A549 (cell line): ENCODE data around the gene GUCY2D. TPM values are rescaled to one million over a fixed set of nuclear protein-coding genes. Genes with fewer than 3 reads are reported as not detected.

Source experiments
- ATAC-seq, 2 experiments: fragments of 200-7000 bp in 1 of 2; fragments of >200 bp in 1 of 2; cut with Nextera tagmentation in 1 of 2; cut with Tn5 transposase in 1 of 2; 3 replicates each; pipeline versions ENCODE4 v1.8.0 to v1.9.1; 2018 to 2020; ENCODE audit warnings: mild to moderate bottlenecking in 1 of 2, moderate library complexity in 1 of 2
- CTCF ChIA-PET: fragments of 300-600 bp; sonication (Branson Sonifier 250); formaldehyde crosslinking; extraction: SDS; loops from one replicate; lab custom pipeline; 2021; ENCODE audit warnings: antibody characterized with exemption, inconsistent platforms; lab: Yijun Ruan, JAX
- POLR2A ChIA-PET: fragments of 350-600 bp; formaldehyde crosslinking; extraction: SDS; loops from one replicate; lab custom pipeline; 2021; ENCODE audit warnings: antibody characterized with exemption, inconsistent platforms; lab: Yijun Ruan, JAX
- DNase-seq, 2 experiments: peaks; one replicate each; pipeline versions ENCODE4 v3.0.0 to v3.0.0-alpha.2; 2011 to 2016; ENCODE audit warnings: low read depth in 1 of 2, low spot score in 1 of 2
- FAIRE-seq: peaks from 2 replicates; lab custom pipeline; 2011; peaks lifted over from hg19 to GRCh38; lab: Jason Lieb, UNC
- H3K27ac ChIP-seq, 2 experiments: fragments of >200 bp; sonication (Bioruptor Twin); formaldehyde crosslinking; 3 replicates each; pipeline ENCODE4 v1.5.1; 2016 to 2017
- H3K4me1 ChIP-seq: fragments of >200 bp; sonication (Bioruptor Twin); formaldehyde crosslinking; 3 replicates; pipeline ENCODE4 v1.6.1; 2016
- H3K4me2 ChIP-seq: fragments of >200 bp; sonication (Bioruptor Twin); formaldehyde crosslinking; 3 replicates; pipeline ENCODE4 v1.6.1; 2016
- H3K4me3 ChIP-seq: fragments of >200 bp; sonication (Bioruptor Twin); formaldehyde crosslinking; 3 replicates; pipeline ENCODE4 v1.5.1; 2016
- H3K9me3 ChIP-seq: fragments of >200 bp; sonication (Bioruptor Twin); formaldehyde crosslinking; 3 replicates; pipeline ENCODE4 v1.6.1; 2016
- CBX8 ChIP-seq: fragments of 200-600 bp; sonication (generic); IDR thresholded peaks from 2 replicates; pipeline ENCODE4 v1.6.1; 2016
- CEBPB ChIP-seq, 2 experiments: fragments of >200 bp in 1 of 2; sonication (Bioruptor Twin) in 1 of 2; formaldehyde crosslinking in 1 of 2; IDR thresholded peaks; 2 replicates each; pipeline ENCODE4 v1.6.1; 2012 to 2016
- EHF ChIP-seq: fragments of 250-450 bp; sonication (Bioruptor Pico); IDR thresholded peaks from 2 replicates; pipeline ENCODE4 v1.5.0; 2020; ENCODE audit warnings: mild to moderate bottlenecking
- EP300 ChIP-seq, 2 experiments: fragments of >200 bp; sonication (Bioruptor Twin); formaldehyde crosslinking; IDR thresholded peaks; 2 replicates in 1 of 2; 3 replicates in 1 of 2; pipeline ENCODE4 v1.6.1; 2016 to 2017
- ESRRA ChIP-seq: fragments of 150-350 bp; IDR thresholded peaks from 2 replicates; pipeline ENCODE4 v1.6.1; 2014; ENCODE audit warnings: mild to moderate bottlenecking, low read length, borderline replicate concordance
- FOSL2 ChIP-seq, 2 experiments: fragments of 450-650 bp in 1 of 2; fragments of >200 bp in 1 of 2; sonication (Bioruptor Twin) in 1 of 2; formaldehyde crosslinking; IDR thresholded peaks; 2 replicates each; pipeline versions ENCODE4 v1.5.0 to v1.6.1; 2016 to 2020; ENCODE audit warnings: mild to moderate bottlenecking in 1 of 2, moderate library complexity in 1 of 2
- FOXS1 ChIP-seq: fragments of 250-450 bp; sonication (Bioruptor Pico); IDR thresholded peaks from 2 replicates; pipeline ENCODE4 v1.5.0; 2020; ENCODE audit warnings: mild to moderate bottlenecking, moderate library complexity
- JUNB ChIP-seq: fragments of >200 bp; sonication (Bioruptor Twin); formaldehyde crosslinking; IDR thresholded peaks from 2 replicates; pipeline ENCODE4 v1.6.1; 2016
- KDM5A ChIP-seq: fragments of 200-600 bp; sonication (generic); IDR thresholded peaks from 2 replicates; pipeline ENCODE4 v1.6.1; 2016; ENCODE audit warnings: antibody characterized with exemption, mild to moderate bottlenecking
- MAX ChIP-seq: IDR thresholded peaks from 2 replicates; pipeline ENCODE4 v1.6.1; 2012
- MYC ChIP-seq: IDR thresholded peaks from 2 replicates; pipeline ENCODE4 v1.6.1; 2012; ENCODE audit warnings: mild to moderate bottlenecking, inconsistent platforms, low read length, improper control_type of control experiment, borderline replicate concordance
- NPAS2 ChIP-seq: fragments of 250-450 bp; sonication (Bioruptor Pico); IDR thresholded peaks from 2 replicates; pipeline ENCODE4 v1.8.0; 2022; ENCODE audit warnings: mild to moderate bottlenecking, moderate library complexity, borderline replicate concordance
- RCOR1 ChIP-seq: fragments of 150-350 bp; IDR thresholded peaks from 2 replicates; pipeline ENCODE4 v1.6.1; 2014; ENCODE audit warnings: antibody characterized with exemption, low read length, low read depth
- RFX5 ChIP-seq: fragments of 450-650 bp; IDR thresholded peaks from 2 replicates; pipeline ENCODE4 v1.7.1; 2014; ENCODE audit warnings: antibody characterized with exemption, mild to moderate bottlenecking, moderate library complexity
- SMC3 ChIP-seq: fragments of >200 bp; sonication (Bioruptor Twin); formaldehyde crosslinking; IDR thresholded peaks from 3 replicates; pipeline ENCODE4 v1.6.1; 2018; ENCODE audit warnings: inconsistent platforms
- SREBF2 ChIP-seq: fragments of 450-650 bp; IDR thresholded peaks from 2 replicates; pipeline ENCODE4 v1.6.1; 2014; ENCODE audit warnings: mild to moderate bottlenecking, moderate library complexity
- WGBS: methylation state at CpG from one replicate; pipeline ENCODE4 v1.1.6; 2017; ENCODE audit errors: missing lambda C conversion rate; 5-methylcytosine and 5-hydroxymethylcytosine counted together
- polyA plus RNA-seq, 4 experiments: library from polyadenylated mRNA; depleted of rRNA in 3 of 4; stranded (reverse); fragments of >200 nt; fragmentation: RNase III in 1 of 4; extraction: RNeasy Plus Mini Kit Qiagen cat#74134 plus additional on column Dnase treatment in 1 of 4; gene quantifications; 2 replicates in 3 of 4; 3 replicates in 1 of 4; pipeline ENCODE4 v1.2.3, GENCODE V29; 2011 to 2017
- TF ChIP-seq, protein P1 (sequence below): fragments of 200-600 bp; sonication (generic); IDR thresholded peaks from 2 replicates; pipeline ENCODE4 v1.6.1; 2016; ENCODE audit warnings: antibody characterized with exemption, mild to moderate bottlenecking, moderate library complexity
- TF ChIP-seq, protein P2 (sequence below): fragments of >200 bp; sonication (Bioruptor Twin); formaldehyde crosslinking; IDR thresholded peaks from 2 replicates; pipeline ENCODE4 v1.6.1; 2016
- TF ChIP-seq, protein P3 (sequence below): IDR thresholded peaks from 2 replicates; pipeline ENCODE4 v1.6.1; 2012; ENCODE audit warnings: low read depth, borderline replicate concordance
- TF ChIP-seq, protein P4 (sequence below): fragments of 250-450 bp; sonication (Bioruptor Pico); IDR thresholded peaks from 2 replicates; pipeline ENCODE4 v1.5.0; 2020; ENCODE audit warnings: low read depth, mild to moderate bottlenecking, moderate library complexity

The GUCY2D gene
- polyA plus RNA-seq, 2 of the 4 experiments (the other 2 are of a cell fraction) = 0.14 TPM; not detected in 1

- Histone ChIP-seq H3K9me3 (no peaks in the 10 kb centered on the region), H3K27ac (no peak overlapping the region), H3K4me2 (no peak overlapping the region), H3K4me1 (no peaks in the 10 kb centered on the region), H3K4me3 (no peak overlapping the region)
- FAIRE-seq (no peak), DNase-seq (no peak), ATAC-seq (no peak)
- ChIA-PET CTCF (interaction anchor here (0.8 to 11.7 kb wide), 16 partner anchors 8 to 303 kb away, joined by 3 to 229 read pairs (median 4); no protein-coding TSS in a partner anchor), POLR2A (no interaction called here)
- TF ChIP-seq, protein P1, sequence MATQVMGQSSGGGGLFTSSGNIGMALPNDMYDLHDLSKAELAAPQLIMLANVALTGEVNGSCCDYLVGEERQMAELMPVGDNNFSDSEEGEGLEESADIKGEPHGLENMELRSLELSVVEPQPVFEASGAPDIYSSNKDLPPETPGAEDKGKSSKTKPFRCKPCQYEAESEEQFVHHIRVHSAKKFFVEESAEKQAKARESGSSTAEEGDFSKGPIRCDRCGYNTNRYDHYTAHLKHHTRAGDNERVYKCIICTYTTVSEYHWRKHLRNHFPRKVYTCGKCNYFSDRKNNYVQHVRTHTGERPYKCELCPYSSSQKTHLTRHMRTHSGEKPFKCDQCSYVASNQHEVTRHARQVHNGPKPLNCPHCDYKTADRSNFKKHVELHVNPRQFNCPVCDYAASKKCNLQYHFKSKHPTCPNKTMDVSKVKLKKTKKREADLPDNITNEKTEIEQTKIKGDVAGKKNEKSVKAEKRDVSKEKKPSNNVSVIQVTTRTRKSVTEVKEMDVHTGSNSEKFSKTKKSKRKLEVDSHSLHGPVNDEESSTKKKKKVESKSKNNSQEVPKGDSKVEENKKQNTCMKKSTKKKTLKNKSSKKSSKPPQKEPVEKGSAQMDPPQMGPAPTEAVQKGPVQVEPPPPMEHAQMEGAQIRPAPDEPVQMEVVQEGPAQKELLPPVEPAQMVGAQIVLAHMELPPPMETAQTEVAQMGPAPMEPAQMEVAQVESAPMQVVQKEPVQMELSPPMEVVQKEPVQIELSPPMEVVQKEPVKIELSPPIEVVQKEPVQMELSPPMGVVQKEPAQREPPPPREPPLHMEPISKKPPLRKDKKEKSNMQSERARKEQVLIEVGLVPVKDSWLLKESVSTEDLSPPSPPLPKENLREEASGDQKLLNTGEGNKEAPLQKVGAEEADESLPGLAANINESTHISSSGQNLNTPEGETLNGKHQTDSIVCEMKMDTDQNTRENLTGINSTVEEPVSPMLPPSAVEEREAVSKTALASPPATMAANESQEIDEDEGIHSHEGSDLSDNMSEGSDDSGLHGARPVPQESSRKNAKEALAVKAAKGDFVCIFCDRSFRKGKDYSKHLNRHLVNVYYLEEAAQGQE = no peak
- TF ChIP-seq EHF (CRISPR knock-in tag) = no peak
- 63% methylated on average over 11 of the region's 11 CpGs for WGBS
Measured at GRCh38 chr17:8046306-8046928, 44.0 kb downstream of the GUCY2D start.

DNA sequence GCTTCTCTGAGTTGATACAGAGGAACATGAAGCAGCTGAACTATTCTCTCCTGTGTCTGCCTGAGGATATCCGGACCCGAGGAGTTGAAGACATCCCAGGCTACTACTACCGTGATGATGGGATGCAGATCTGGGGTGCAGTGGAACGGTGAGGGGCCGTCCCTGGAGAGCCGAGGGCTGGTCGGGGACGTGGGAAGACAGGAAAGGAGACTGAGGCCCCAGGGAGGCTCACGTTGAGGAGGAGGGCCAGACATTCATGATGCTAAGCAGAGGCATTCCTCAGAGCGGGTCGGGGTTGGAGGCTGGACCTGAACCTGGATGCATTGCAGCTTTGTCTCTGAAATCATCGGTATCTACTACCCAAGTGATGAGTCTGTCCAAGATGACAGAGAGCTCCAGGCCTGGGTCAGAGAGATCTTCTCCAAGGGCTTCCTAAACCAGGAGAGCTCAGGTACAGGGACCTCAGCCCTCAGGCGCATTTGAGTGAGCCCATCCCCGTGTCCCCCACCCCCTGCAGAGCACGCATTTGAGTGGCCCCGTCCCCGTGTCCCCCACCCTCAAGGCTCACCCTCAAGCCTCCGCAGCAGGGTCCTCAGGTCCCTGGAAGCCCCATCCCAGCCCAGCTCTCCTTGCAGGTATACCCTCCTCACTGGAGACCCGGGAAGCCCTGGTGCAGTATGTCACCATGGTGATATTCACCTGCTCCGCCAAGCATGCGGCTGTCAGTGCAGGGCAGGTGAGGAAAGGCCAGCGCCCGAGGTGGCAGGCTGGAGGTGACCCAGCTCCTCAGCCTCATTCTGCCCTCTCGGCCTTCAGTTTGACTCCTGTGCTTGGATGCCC lies 44.7 kb downstream of the GUCY2D start:
- Histone ChIP-seq H3K9me3 (no peaks in the 10 kb centered on the region), H3K4me2 (no peak overlapping the region), H3K4me1 (no peaks in the 10 kb centered on the region), H3K4me3 (no peak overlapping the region), H3K27ac (no peak overlapping the region)
- WGBS = 52% methylated on average over 19 of the region's 24 CpGs
- no peak for FAIRE-seq
- no peak for DNase-seq
- ATAC-seq = no peak
- TF ChIP-seq SMC3 (no peak), MYC (no peak), JUNB (no peak), NPAS2 (CRISPR knock-in tag) (no peak), MAX (no peak)
- TF ChIP-seq, protein P2, sequence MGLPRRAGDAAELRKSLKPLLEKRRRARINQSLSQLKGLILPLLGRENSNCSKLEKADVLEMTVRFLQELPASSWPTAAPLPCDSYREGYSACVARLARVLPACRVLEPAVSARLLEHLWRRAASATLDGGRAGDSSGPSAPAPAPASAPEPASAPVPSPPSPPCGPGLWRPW = no peak
- TF ChIP-seq, protein P1 = no peak
- TF ChIP-seq, protein P3, sequence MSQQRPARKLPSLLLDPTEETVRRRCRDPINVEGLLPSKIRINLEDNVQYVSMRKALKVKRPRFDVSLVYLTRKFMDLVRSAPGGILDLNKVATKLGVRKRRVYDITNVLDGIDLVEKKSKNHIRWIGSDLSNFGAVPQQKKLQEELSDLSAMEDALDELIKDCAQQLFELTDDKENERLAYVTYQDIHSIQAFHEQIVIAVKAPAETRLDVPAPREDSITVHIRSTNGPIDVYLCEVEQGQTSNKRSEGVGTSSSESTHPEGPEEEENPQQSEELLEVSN = no peak
- ChIA-PET CTCF (interaction anchor here (0.8 to 11.7 kb wide), 17 partner anchors 9 to 304 kb away, joined by 3 to 229 read pairs (median 4); no protein-coding TSS in a partner anchor), POLR2A (no interaction called here)

DNA sequence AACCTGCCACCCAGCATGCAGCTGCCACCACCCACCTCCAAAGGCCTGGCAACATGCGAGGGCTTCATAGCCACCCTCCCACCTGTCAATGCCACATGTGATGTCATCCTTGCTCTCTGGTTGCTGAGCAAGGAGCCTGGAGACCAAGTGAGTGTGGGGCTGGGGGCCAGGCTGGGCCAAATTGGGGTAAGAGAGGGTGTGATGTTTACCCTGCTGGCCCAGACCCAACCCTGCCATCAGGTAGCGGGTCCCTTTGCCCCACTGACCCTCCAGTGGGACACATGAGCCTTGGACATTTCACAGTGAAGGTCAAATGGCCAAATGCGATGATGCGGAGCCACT lies 45.3 kb downstream of the GUCY2D start:
- ATAC-seq (no peak), DNase-seq (no peak), FAIRE-seq (no peak)
- ChIA-PET POLR2A (no interaction called here), CTCF (interaction anchor here (0.8 to 11.7 kb wide), 9 partner anchors 10 to 185 kb away, joined by 3 to 229 read pairs (median 5); no protein-coding TSS in a partner anchor)
- Histone ChIP-seq H3K4me2 (no peak overlapping the region), H3K4me3 (no peak overlapping the region), H3K4me1 (no peaks in the 10 kb centered on the region), H3K27ac (no peak overlapping the region), H3K9me3 (no peaks in the 10 kb centered on the region)
- WGBS = 70% methylated on average over 4 of the region's 4 CpGs
- TF ChIP-seq CEBPB (IDR thresholded peaks at IDR 0.05) (no peak), RFX5 (no peak), MYC (no peak), ESRRA (no peak), KDM5A (no peak), SREBF2 (no peak), FOXS1 (CRISPR knock-in tag) (no peak), RCOR1 (no peak), EP300 (IDR thresholded peaks at IDR 0.05) (no peak), FOSL2 (IDR thresholded peaks at IDR 0.05) (no peak), FOSL2 (CRISPR knock-in tag; IDR thresholded peaks at IDR 0.05) (no peak), CBX8 (no peak)
- TF ChIP-seq, protein P4, sequence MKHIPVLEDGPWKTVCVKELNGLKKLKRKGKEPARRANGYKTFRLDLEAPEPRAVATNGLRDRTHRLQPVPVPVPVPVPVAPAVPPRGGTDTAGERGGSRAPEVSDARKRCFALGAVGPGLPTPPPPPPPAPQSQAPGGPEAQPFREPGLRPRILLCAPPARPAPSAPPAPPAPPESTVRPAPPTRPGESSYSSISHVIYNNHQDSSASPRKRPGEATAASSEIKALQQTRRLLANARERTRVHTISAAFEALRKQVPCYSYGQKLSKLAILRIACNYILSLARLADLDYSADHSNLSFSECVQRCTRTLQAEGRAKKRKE (CRISPR knock-in tag) = no peak
- TF ChIP-seq, protein P3 = no peak
